DOHH2 (cell line): ENCODE measurements around the gene RGS3.

Experiments
- H3F3A ChIP-seq: fragments of 200-600 bp; sonication (generic), shearing (Covaris generic); 2 replicates; pipeline ENCODE4 v1.6.0; 2016; ENCODE audit warnings: antibody characterized with exemption, mild to moderate bottlenecking; ENCODE audit not compliant: control insufficient read depth, insufficient read depth
- H3K27ac ChIP-seq: fragments of 200-600 bp; sonication (generic); 2 replicates; pipeline ENCODE4 v1.5.1; 2014; ENCODE audit warnings: low read depth, mild to moderate bottlenecking, low read length, moderate library complexity
- H3K27me3 ChIP-seq: fragments of 200-600 bp; sonication (generic); 2 replicates; pipeline ENCODE4 v1.6.1; 2014; ENCODE audit warnings: mild to moderate bottlenecking, low read length, mixed read lengths; ENCODE audit not compliant: control insufficient read depth
- H3K36me3 ChIP-seq: fragments of 200-600 bp; sonication (generic); 2 replicates; pipeline ENCODE4 v1.6.1; 2014; ENCODE audit warnings: mild to moderate bottlenecking, low read length, moderate library complexity, mixed read lengths; ENCODE audit not compliant: control insufficient read depth
- H3K4me1 ChIP-seq: fragments of 200-600 bp; sonication (generic); 2 replicates; pipeline ENCODE4 v1.6.1; 2014; ENCODE audit warnings: mild to moderate bottlenecking, low read length, mixed read lengths; ENCODE audit not compliant: control insufficient read depth
- H3K4me2 ChIP-seq: fragments of 200-600 bp; sonication (generic); 2 replicates; pipeline ENCODE4 v1.6.0; 2014; ENCODE audit warnings: mild to moderate bottlenecking, low read length, moderate library complexity
- H3K4me3 ChIP-seq: fragments of 200-600 bp; sonication (generic); 2 replicates; pipeline ENCODE4 v1.5.1; 2014; ENCODE audit warnings: mild to moderate bottlenecking, low read length, mixed read lengths
- H3K79me2 ChIP-seq: fragments of 200-600 bp; sonication (generic); 2 replicates; pipeline ENCODE4 v1.6.1; 2014; ENCODE audit warnings: mild to moderate bottlenecking, low read length, mixed read lengths; ENCODE audit not compliant: control insufficient read depth
- H3K9me2 ChIP-seq: fragments of 200-600 bp; sonication (generic); replicated peaks from 2 replicates; pipeline ENCODE4 v1.6.1; 2014; ENCODE audit warnings: mild to moderate bottlenecking, low read length, mixed read lengths; ENCODE audit not compliant: control insufficient read depth
- H3K9me3 ChIP-seq: fragments of 200-600 bp; sonication (generic); 2 replicates; pipeline ENCODE4 v1.6.1; 2014; ENCODE audit warnings: antibody characterized with exemption, low read length, mixed read lengths; ENCODE audit not compliant: control insufficient read depth, insufficient read depth
- H4K20me1 ChIP-seq: fragments of 200-600 bp; sonication (generic); 2 replicates; pipeline ENCODE4 v1.6.0; 2014; ENCODE audit warnings: low read depth, mild to moderate bottlenecking, antibody characterized with exemption, low read length, moderate library complexity; ENCODE audit not compliant: control insufficient read depth, insufficient read depth
- CTCF ChIP-seq: fragments of 200-600 bp; sonication (generic); IDR thresholded peaks from one replicate; pipeline ENCODE4 v1.5.1; 2014; ENCODE audit warnings: antibody characterized with exemption, mild to moderate bottlenecking, low read depth, low read length; ENCODE audit not compliant: poor library complexity, severe bottlenecking
- EZH2phosphoT487 ChIP-seq: fragments of 200-600 bp; sonication (generic); IDR thresholded peaks from 2 replicates; pipeline ENCODE4 v1.6.1; 2017; ENCODE audit warnings: borderline replicate concordance, mild to moderate bottlenecking, antibody characterized with exemption, low read length, moderate library complexity, mixed read lengths

Gene RGS3

GRCh38 chr9:113645227-113645977 is 181.9 kb downstream of the RGS3 start:
- H3K27ac ChIP-seq = no peak overlapping the region
- no peaks in the 10 kb centered on the region for H3F3A ChIP-seq
- no peaks in the 10 kb centered on the region for H3K4me1 ChIP-seq
- no peaks in the 10 kb centered on the region for H3K9me3 ChIP-seq
- H3K36me3 ChIP-seq = no peaks in the 10 kb centered on the region
- no peak for TF ChIP-seq CTCF
- TF ChIP-seq EZH2phosphoT487 = no peak
- H3K9me2 ChIP-seq = no peaks in the 10 kb centered on the region
- no peak overlapping the region for H3K4me3 ChIP-seq
- H3K79me2 ChIP-seq = no peaks in the 10 kb centered on the region
- no peaks in the 10 kb centered on the region for H4K20me1 ChIP-seq
- no peak overlapping the region for H3K4me2 ChIP-seq
- H3K27me3 ChIP-seq = peaks cover 13% of the 10 kb centered on the region

- H4K20me1 ChIP-seq = no peaks in the 10 kb centered on the region
- H3K36me3 ChIP-seq = no peaks in the 10 kb centered on the region
- H3K4me3 ChIP-seq = no peak overlapping the region
- no peaks in the 10 kb centered on the region for H3K4me1 ChIP-seq
- H3K27ac ChIP-seq = no peak overlapping the region
- H3F3A ChIP-seq = no peaks in the 10 kb centered on the region
- H3K9me2 ChIP-seq = no peaks in the 10 kb centered on the region
- no peaks in the 10 kb centered on the region for H3K79me2 ChIP-seq
- H3K9me3 ChIP-seq = no peaks in the 10 kb centered on the region
- H3K4me2 ChIP-seq = no peak overlapping the region
- no peak for TF ChIP-seq CTCF
- TF ChIP-seq EZH2phosphoT487 = no peak
- H3K27me3 ChIP-seq = peaks cover 12% of the 10 kb centered on the region
Observed at GRCh38 chr9:113645978-113646253, 182.4 kb downstream of the RGS3 start.

- no peak overlapping the region for H3K4me3 ChIP-seq
- H3K4me2 ChIP-seq = no peak overlapping the region
- H4K20me1 ChIP-seq = no peaks in the 10 kb centered on the region
- no peaks in the 10 kb centered on the region for H3F3A ChIP-seq
- no peaks in the 10 kb centered on the region for H3K9me3 ChIP-seq
- H3K27me3 ChIP-seq = peaks cover 10% of the 10 kb centered on the region; the same call in 1 of the 2 replicates
- no peak overlapping the region for H3K27ac ChIP-seq
- H3K79me2 ChIP-seq = no peaks in the 10 kb centered on the region
- H3K36me3 ChIP-seq = no peaks in the 10 kb centered on the region
- TF ChIP-seq EZH2phosphoT487 (no peak), CTCF (no peak)
- H3K4me1 ChIP-seq = no peaks in the 10 kb centered on the region
- H3K9me2 ChIP-seq = no peaks in the 10 kb centered on the region
Observed at GRCh38 chr9:113646491-113646890, 183.0 kb downstream of the RGS3 start.
